HCT116 (cell line): Measurements from ENCODE around the gene CLASP1. TPM values are rescaled to one million over a fixed set of nuclear protein-coding genes. Genes with fewer than 3 reads are reported as not detected.

Source experiments
- ATAC-seq: fragments of 200-7000 bp; cut with Tn5 transposase; 2 replicates; pipeline ENCODE4 v1.9.1; 2020; ENCODE audit warnings: mild to moderate bottlenecking, moderate library complexity
- BruUV-seq: library from RNA; stranded (reverse); fragments of 400-500 nt; replicated peaks from 2 replicates; lab custom pipeline; 2021; lab: Mats Ljungman, UMichigan
- CTCF ChIA-PET: fragments of 300-600 bp; sonication (Branson Sonifier 250); formaldehyde crosslinking; loops from one replicate; lab custom pipeline; 2021; ENCODE audit warnings: antibody characterized with exemption; lab: Charles Lee
- POLR2A ChIA-PET: fragments of 300-600, 350-600 bp; sonication (Branson Sonifier 250); formaldehyde crosslinking; loops from one replicate; lab custom pipeline; 2021; ENCODE audit warnings: antibody characterized with exemption; lab: Charles Lee
- RAD21 ChIA-PET, 2 experiments: fragments of 300-600 bp; sonication (Branson Sonifier 250); formaldehyde crosslinking; loops; one replicate each; lab custom pipeline; 2023; ENCODE audit warnings: low total read pairs in 2 of 2; ENCODE audit not compliant: uncharacterized antibody in 2 of 2, unreplicated experiment in 2 of 2, low non-redundant PET in 1 of 2; lab: Charles Lee
- DNase-seq: peaks from one replicate; pipeline ENCODE4 v3.0.0-alpha.2; 2010; ENCODE audit warnings: low read depth, low spot score
- H2AFZ ChIP-seq: fragments of 200-600 bp; shearing (Covaris generic), sonication (generic); 2 replicates; pipeline ENCODE4 v1.6.1; 2017; ENCODE audit warnings: low read depth, mixed run types, mixed read lengths, antibody characterized with exemption, low read length; ENCODE audit not compliant: poor library complexity, severe bottlenecking
- H3K27ac ChIP-seq: 2 replicates; pipeline ENCODE4 v1.5.1; 2012; ENCODE audit warnings: low read depth, low read length
- H3K27me3 ChIP-seq: fragments of 200-600 bp; sonication (generic); 2 replicates; pipeline ENCODE4 v1.6.1; 2016; ENCODE audit warnings: mixed run types, low read length, mixed read lengths; ENCODE audit not compliant: insufficient read depth
- H3K36me3 ChIP-seq, 2 experiments: fragments of 200-500 bp in 1 of 2; fragments of 200-600 bp in 1 of 2; sonication (Bioruptor generic) in 1 of 2; sonication (generic) in 1 of 2; 2 replicates each; pipeline versions ENCODE4 v1.5.1 to v1.6.1; 2014 to 2016; ENCODE audit warnings: low read length in 2 of 2, inconsistent platforms in 1 of 2, mixed read lengths in 1 of 2, mixed run types in 1 of 2; ENCODE audit not compliant: insufficient read depth in 2 of 2, control insufficient read depth in 1 of 2
- H3K4me1 ChIP-seq, 2 experiments: fragments of 200-600 bp in 1 of 2; sonication (generic) in 1 of 2; 2 replicates each; pipeline versions ENCODE4 v1.5.1 to v1.6.1; 2012 to 2017; ENCODE audit warnings: low read length in 2 of 2, inconsistent platforms in 1 of 2, mild to moderate bottlenecking in 1 of 2, mixed read lengths in 1 of 2, mixed run types in 1 of 2, moderate library complexity in 1 of 2; ENCODE audit not compliant: insufficient read depth in 2 of 2, control insufficient read depth in 1 of 2
- H3K4me2 ChIP-seq: fragments of 200-600 bp; sonication (generic); 2 replicates; pipeline ENCODE4 v1.6.1; 2017; ENCODE audit warnings: mixed run types, low read length, mixed read lengths
- H3K4me3 ChIP-seq, 2 experiments: fragments of 200-600 bp in 1 of 2; sonication (generic) in 1 of 2; replicated peaks in 1 of 2; 2 replicates each; pipeline ENCODE4 v1.5.1; 2011 to 2016; ENCODE audit warnings: low read length in 2 of 2, control low read depth in 1 of 2, low read depth in 1 of 2, mild to moderate bottlenecking in 1 of 2, mixed read lengths in 1 of 2, mixed run types in 1 of 2
- H3K79me2 ChIP-seq: fragments of 200-600 bp; sonication (generic); 2 replicates; pipeline ENCODE4 v1.6.1; 2017; ENCODE audit warnings: mild to moderate bottlenecking, mixed run types, low read length, moderate library complexity, mixed read lengths; ENCODE audit not compliant: insufficient read depth
- H3K9ac ChIP-seq: fragments of 200-600 bp; sonication (generic); 2 replicates; pipeline ENCODE4 v1.6.1; 2016; ENCODE audit warnings: low read length, mixed read lengths
- H3K9me2 ChIP-seq: fragments of 200-600 bp; sonication (generic), shearing (Covaris generic); 2 replicates; pipeline ENCODE4 v1.6.1; 2017; ENCODE audit warnings: mixed run types, mild to moderate bottlenecking, moderate library complexity; ENCODE audit not compliant: insufficient read depth
- H3K9me3 ChIP-seq, 2 experiments: fragments of 200-500 bp in 1 of 2; fragments of 200-600 bp in 1 of 2; sonication (Bioruptor generic) in 1 of 2; sonication (generic) in 1 of 2; 2 replicates each; pipeline ENCODE4 v1.6.1; 2014 to 2017; ENCODE audit warnings: low read length in 2 of 2, mixed read lengths in 2 of 2, inconsistent platforms in 1 of 2, low read depth in 1 of 2, mild to moderate bottlenecking in 1 of 2, mixed run types in 1 of 2, moderate library complexity in 1 of 2; ENCODE audit not compliant: control insufficient read depth in 1 of 2, insufficient read depth in 1 of 2
- H4K20me1 ChIP-seq: fragments of 200-600 bp; sonication (generic), shearing (Covaris generic); 2 replicates; pipeline ENCODE4 v1.6.1; 2017; ENCODE audit warnings: mixed run types, mild to moderate bottlenecking, moderate library complexity; ENCODE audit not compliant: insufficient read depth
- CBX3 ChIP-seq: IDR thresholded peaks from 2 replicates; pipeline ENCODE4 v1.6.1; 2012; ENCODE audit warnings: low read depth
- ELF1 ChIP-seq: IDR thresholded peaks from 2 replicates; pipeline ENCODE4 v1.6.1; 2012; ENCODE audit warnings: low read depth, borderline replicate concordance
- EZH2 ChIP-seq: fragments of 200-600 bp; sonication (generic); IDR thresholded peaks from 2 replicates; pipeline ENCODE4 v1.6.1; 2017; ENCODE audit warnings: antibody characterized with exemption, mixed run types
- FOSL1 ChIP-seq: IDR thresholded peaks from 2 replicates; pipeline ENCODE4 v1.6.1; 2012; ENCODE audit warnings: low read depth
- SIN3A ChIP-seq: IDR thresholded peaks from 2 replicates; pipeline ENCODE4 v1.6.1; 2012; ENCODE audit warnings: low read depth
- SP1 ChIP-seq: IDR thresholded peaks from 2 replicates; pipeline ENCODE4 v1.6.1; 2012; ENCODE audit warnings: low read depth
- SRF ChIP-seq: IDR thresholded peaks from 2 replicates; pipeline ENCODE4 v1.6.1; 2012; ENCODE audit warnings: low read depth
- TCF7L2 ChIP-seq: IDR thresholded peaks from 2 replicates; pipeline ENCODE4 v1.7.0; 2011; ENCODE audit warnings: borderline replicate concordance, inconsistent platforms; ENCODE audit not compliant: insufficient read depth, insufficient read length; ENCODE audit errors: extremely low read depth
- YY1 ChIP-seq: IDR thresholded peaks from 2 replicates; pipeline ENCODE4 v1.6.1; 2011; ENCODE audit warnings: low read length, low read depth, moderate library complexity, mild to moderate bottlenecking; ENCODE audit not compliant: insufficient replicate concordance; ENCODE audit errors: extremely low read depth
- ZFX ChIP-seq: fragments of 450-650 bp; IDR thresholded peaks from 2 replicates; pipeline ENCODE4 v1.6.1; 2017
- ZNF274 ChIP-seq: fragments of 200-500 bp; sonication (Bioruptor generic); IDR thresholded peaks from 2 replicates; pipeline ENCODE4 v1.6.1; 2014; ENCODE audit warnings: mild to moderate bottlenecking, low read depth, low read length, inconsistent platforms
- intact Hi-C: fragments of 100-400 bp; cut with micrococcal nuclease; formaldehyde crosslinking; loops from 2 replicates; pipeline ENCODE4 v1.10.0; 2022
- total RNA-seq: library from RNA; stranded (reverse); gene quantifications from one replicate; pipeline ENCODE4 v1.2.1, GENCODE V29; 2021; ENCODE audit not compliant: unreplicated experiment
- TF ChIP-seq, protein P1 (sequence below): IDR thresholded peaks from 2 replicates; pipeline ENCODE4 v1.6.1; 2012
- TF ChIP-seq, protein P2 (sequence below): IDR thresholded peaks from 2 replicates; pipeline ENCODE4 v1.6.1; 2012; ENCODE audit warnings: low read depth
- TF ChIP-seq, protein P3 (sequence below): IDR thresholded peaks from 2 replicates; pipeline ENCODE4 v1.6.1; 2011; ENCODE audit warnings: mild to moderate bottlenecking, low read length, moderate library complexity; ENCODE audit not compliant: insufficient replicate concordance; ENCODE audit errors: extremely low read depth

CLASP1 gene
- total RNA-seq, 1 experiment from 2014 or later, result 41.9 TPM

DNA sequence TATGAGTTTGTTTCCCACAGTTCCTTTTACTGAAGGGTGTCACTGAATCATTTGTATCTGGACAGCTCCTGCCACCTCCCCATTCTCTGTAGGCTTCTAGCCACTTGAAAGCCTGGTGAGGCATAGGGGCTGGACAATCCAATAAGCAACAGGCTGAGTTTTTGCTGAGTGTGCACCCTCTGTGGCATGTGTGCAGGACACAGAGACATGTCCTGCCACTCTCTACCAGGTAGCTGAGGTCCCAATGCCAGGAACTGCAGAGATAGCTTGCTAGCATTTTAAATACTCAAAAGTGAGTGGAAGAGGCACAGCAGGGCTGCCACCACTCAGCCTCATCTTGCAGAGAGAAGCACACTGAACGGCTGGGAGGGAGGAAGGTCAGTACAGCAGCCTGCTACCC, 287.0 kb downstream of the CLASP1 start:
- TF ChIP-seq ZNF274 (no peak), CBX3 (no peak), TCF7L2 (no peak), YY1 (no peak), EZH2 (no peak), ZFX (no peak), SP1 (no peak), ELF1 (no peak), SIN3A (no peak), SRF (no peak), FOSL1 (no peak)
- TF ChIP-seq, protein P1, sequence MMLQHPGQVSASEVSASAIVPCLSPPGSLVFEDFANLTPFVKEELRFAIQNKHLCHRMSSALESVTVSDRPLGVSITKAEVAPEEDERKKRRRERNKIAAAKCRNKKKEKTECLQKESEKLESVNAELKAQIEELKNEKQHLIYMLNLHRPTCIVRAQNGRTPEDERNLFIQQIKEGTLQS, result no peak
- TF ChIP-seq, protein P2, sequence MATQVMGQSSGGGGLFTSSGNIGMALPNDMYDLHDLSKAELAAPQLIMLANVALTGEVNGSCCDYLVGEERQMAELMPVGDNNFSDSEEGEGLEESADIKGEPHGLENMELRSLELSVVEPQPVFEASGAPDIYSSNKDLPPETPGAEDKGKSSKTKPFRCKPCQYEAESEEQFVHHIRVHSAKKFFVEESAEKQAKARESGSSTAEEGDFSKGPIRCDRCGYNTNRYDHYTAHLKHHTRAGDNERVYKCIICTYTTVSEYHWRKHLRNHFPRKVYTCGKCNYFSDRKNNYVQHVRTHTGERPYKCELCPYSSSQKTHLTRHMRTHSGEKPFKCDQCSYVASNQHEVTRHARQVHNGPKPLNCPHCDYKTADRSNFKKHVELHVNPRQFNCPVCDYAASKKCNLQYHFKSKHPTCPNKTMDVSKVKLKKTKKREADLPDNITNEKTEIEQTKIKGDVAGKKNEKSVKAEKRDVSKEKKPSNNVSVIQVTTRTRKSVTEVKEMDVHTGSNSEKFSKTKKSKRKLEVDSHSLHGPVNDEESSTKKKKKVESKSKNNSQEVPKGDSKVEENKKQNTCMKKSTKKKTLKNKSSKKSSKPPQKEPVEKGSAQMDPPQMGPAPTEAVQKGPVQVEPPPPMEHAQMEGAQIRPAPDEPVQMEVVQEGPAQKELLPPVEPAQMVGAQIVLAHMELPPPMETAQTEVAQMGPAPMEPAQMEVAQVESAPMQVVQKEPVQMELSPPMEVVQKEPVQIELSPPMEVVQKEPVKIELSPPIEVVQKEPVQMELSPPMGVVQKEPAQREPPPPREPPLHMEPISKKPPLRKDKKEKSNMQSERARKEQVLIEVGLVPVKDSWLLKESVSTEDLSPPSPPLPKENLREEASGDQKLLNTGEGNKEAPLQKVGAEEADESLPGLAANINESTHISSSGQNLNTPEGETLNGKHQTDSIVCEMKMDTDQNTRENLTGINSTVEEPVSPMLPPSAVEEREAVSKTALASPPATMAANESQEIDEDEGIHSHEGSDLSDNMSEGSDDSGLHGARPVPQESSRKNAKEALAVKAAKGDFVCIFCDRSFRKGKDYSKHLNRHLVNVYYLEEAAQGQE, result no peak
- TF ChIP-seq, protein P3, sequence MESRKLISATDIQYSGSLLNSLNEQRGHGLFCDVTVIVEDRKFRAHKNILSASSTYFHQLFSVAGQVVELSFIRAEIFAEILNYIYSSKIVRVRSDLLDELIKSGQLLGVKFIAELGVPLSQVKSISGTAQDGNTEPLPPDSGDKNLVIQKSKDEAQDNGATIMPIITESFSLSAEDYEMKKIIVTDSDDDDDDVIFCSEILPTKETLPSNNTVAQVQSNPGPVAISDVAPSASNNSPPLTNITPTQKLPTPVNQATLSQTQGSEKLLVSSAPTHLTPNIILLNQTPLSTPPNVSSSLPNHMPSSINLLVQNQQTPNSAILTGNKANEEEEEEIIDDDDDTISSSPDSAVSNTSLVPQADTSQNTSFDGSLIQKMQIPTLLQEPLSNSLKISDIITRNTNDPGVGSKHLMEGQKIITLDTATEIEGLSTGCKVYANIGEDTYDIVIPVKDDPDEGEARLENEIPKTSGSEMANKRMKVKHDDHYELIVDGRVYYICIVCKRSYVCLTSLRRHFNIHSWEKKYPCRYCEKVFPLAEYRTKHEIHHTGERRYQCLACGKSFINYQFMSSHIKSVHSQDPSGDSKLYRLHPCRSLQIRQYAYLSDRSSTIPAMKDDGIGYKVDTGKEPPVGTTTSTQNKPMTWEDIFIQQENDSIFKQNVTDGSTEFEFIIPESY, result no peak
- Histone ChIP-seq H3K9me3 (no peaks in the 10 kb centered on the region), H2AFZ (no peak overlapping the region), H3K4me2 (no peak overlapping the region), H4K20me1 (peaks cover 4% of the 10 kb centered on the region; the same call in 1 of the 2 replicates), H3K36me3 (peaks cover 0 to 5% of the 10 kb centered on the region in 2 experiments; a peak in 1 of 4 replicates), H3K9ac (no peak overlapping the region), H3K4me1 (peaks cover 0 to 9% of the 10 kb centered on the region in 2 experiments; a peak in 1 of 4 replicates), H3K27ac (no peak overlapping the region), H3K79me2 (no peaks in the 10 kb centered on the region), H3K4me3 (no peak overlapping the region), H3K27me3 (no peaks in the 10 kb centered on the region), H3K9me2 (no peaks in the 10 kb centered on the region)
- BruUV-seq, result no TSS peak
- no peak for ATAC-seq
- DNase-seq, result no peak
- POLR2A ChIA-PET, result no interaction called here
- intact Hi-C loops, result no loop called here
- RAD21 ChIA-PET, result no interaction called here
- CTCF ChIA-PET, result interaction anchor here (1.3 kb wide), 1 partner anchor 234 kb away, joined by 4 read pairs; no protein-coding TSS in a partner anchor
